ENCODE data around the gene RNASE12. TPM values are rescaled to one million over a fixed set of nuclear protein-coding genes. Genes with fewer than 3 reads are reported as not detected.
"Not testable (repeated sequence)": the region's sequence is repeated elsewhere in the genome, so short reads cannot be mapped to it uniquely, and the experiment has no call there.

RNASE12 gene
- total RNA-seq, 1 experiment from 2014 or later = not detected

DNA sequence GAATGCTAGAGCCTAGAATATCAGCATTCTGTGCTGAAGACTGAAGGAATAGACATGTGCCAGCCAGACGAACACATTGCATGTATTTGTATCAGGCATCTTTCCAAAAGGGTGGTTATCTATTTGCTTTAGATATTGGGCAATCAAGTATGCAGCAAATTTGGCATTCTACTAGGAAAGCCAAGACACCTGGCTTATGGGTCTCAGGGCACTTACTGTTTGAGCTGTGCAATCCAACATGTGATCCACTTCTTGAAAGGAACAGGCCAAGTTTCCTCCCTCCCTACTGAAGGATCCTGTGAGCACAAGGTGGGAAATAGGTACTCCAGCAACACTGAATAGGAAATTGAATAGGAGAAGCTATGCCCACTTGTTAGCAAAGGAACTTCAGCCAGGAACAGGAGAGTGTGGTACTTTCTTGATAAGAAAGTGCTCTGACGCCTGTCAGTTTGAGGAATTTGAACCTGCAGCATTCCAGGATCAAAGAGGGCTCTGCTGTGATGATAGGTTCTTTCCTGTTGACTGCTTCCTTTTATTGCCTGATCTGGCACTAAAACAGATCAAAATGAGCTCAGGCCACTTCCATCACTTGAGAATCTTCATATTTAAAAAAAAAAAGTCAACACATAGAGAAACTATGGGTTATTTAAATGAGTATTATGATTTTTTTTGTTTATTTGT, 29.8 kb upstream of the RNASE12 start:
- CTCF ChIA-PET = interaction anchor here (1.3 to 3.2 kb wide), 2 partner anchors 7 to 36 kb away, joined by 3 to 16 read pairs; no protein-coding TSS in a partner anchor
- DNase-seq (ENCODE audit: low read depth, low spot score) (no peak), ATAC-seq (no peak)
- TF ChIP-seq SIN3A (IDR thresholded peaks at IDR 0.05; ENCODE audit: low read depth) (no peak), ZNF274 (IDR thresholded peaks at IDR 0.05; ENCODE audit: low read depth, low read length) (no peak), EZH2phosphoT487 (IDR thresholded peaks at IDR 0.05; ENCODE audit: borderline replicate concordance) (no peak), CEBPB (IDR thresholded peaks at IDR 0.05; ENCODE audit: low read depth) (no peak), CBX3 (IDR thresholded peaks at IDR 0.05; ENCODE audit: low read depth) (no peak), YY1 (IDR thresholded peaks at IDR 0.05; ENCODE audit: extremely low read depth, insufficient replicate concordance, low read depth, low read length) (no peak), FOSL1 (IDR thresholded peaks at IDR 0.05; ENCODE audit: low read depth) (no peak), EGR1 (IDR thresholded peaks at IDR 0.05; ENCODE audit: low read depth) (no peak), RAD21 (IDR thresholded peaks at IDR 0.05; ENCODE audit: low read depth) (no peak), POLR2A (IDR thresholded peaks at IDR 0.05; ENCODE audit: borderline replicate concordance, extremely low read depth, insufficient read depth, insufficient read length) (no peak), SRF (IDR thresholded peaks at IDR 0.05; ENCODE audit: low read depth) (no peak), JUND (IDR thresholded peaks at IDR 0.05) (no peak), ZFX (IDR thresholded peaks at IDR 0.05) (no peak), SP1 (IDR thresholded peaks at IDR 0.05; ENCODE audit: low read depth) (no peak)
- no peaks in the 10 kb centered on the region for H3K36me3 ChIP-seq (ENCODE audit: control insufficient read depth in 1 of 2, insufficient read depth in 2 of 2, low read length in 2 of 2)
- no peak overlapping the region for H3K4me2 ChIP-seq (ENCODE audit: low read length)
- no peak overlapping the region for H3K27ac ChIP-seq (ENCODE audit: low read depth, low read length)
- POLR2A ChIA-PET = interaction anchor here (1.7 kb wide), 1 partner anchor 60 kb away, joined by 9 read pairs; no protein-coding TSS in a partner anchor
- no peak overlapping the region for H2AFZ ChIP-seq (ENCODE audit: low read depth, low read length, poor library complexity, severe bottlenecking)
- no peaks in the 10 kb centered on the region for H3K9me3 ChIP-seq (ENCODE audit: control insufficient read depth in 1 of 2, insufficient read depth in 1 of 2, low read depth in 1 of 2, low read length in 2 of 2)
- H3K27me3 ChIP-seq (ENCODE audit: insufficient read depth, low read length) = no peaks in the 10 kb centered on the region
- RAD21 ChIA-PET (ENCODE audit: low non-redundant PET in 1 of 2, low total read pairs in 2 of 2, uncharacterized antibody in 2 of 2, unreplicated experiment in 2 of 2) = no interaction called here
- H3K9me2 ChIP-seq (ENCODE audit: insufficient read depth) = no peaks in the 10 kb centered on the region
- H3K79me2 ChIP-seq (ENCODE audit: insufficient read depth, low read length) = no peaks in the 10 kb centered on the region
- BruUV-seq (replicated peaks) = no TSS peak
- peaks cover 9 to 23% of the 10 kb centered on the region in 2 experiments for H3K4me1 ChIP-seq (ENCODE audit: control insufficient read depth in 1 of 2, insufficient read depth in 2 of 2, low read length in 2 of 2)
- no peak overlapping the region for H3K4me3 ChIP-seq (replicated peaks in 1 of 2; ENCODE audit: low read depth in 1 of 2, low read length in 2 of 2)
- intact Hi-C loops (cut with micrococcal nuclease) = no loop called here
- H3K9ac ChIP-seq (ENCODE audit: low read length) = no peak overlapping the region
- H4K20me1 ChIP-seq (ENCODE audit: insufficient read depth) = no peaks in the 10 kb centered on the region

DNA sequence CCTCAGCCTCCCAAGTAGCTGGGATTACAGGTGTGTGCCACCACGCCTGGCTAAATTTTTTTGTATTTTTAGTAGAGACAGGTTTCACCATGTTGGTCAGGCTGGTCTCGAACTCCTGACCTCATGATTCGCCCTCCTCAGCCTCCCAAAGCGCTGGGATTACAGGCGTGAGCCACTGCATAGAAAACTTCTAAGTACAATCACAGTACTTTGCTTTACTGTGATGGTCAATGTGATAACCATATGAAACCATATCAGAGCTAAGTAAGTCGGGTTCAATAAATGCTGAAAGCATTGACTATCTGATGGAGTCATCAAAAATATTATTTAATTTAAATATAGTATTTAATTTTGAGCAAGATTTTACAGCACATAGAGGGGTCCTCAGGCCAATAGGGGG, 28.5 kb upstream of the RNASE12 start:
- H2AFZ ChIP-seq (ENCODE audit: low read depth, low read length, poor library complexity, severe bottlenecking); H3K4me3 ChIP-seq (replicated peaks in 1 of 2; ENCODE audit: low read depth in 1 of 2, low read length in 2 of 2); H3K9ac ChIP-seq (ENCODE audit: low read length); DNase-seq (ENCODE audit: low read depth, low spot score); H3K9me2 ChIP-seq (ENCODE audit: insufficient read depth); CTCF ChIA-PET; ATAC-seq; H3K4me2 ChIP-seq (ENCODE audit: low read length); H3K27me3 ChIP-seq (ENCODE audit: insufficient read depth, low read length); BruUV-seq (replicated peaks); H3K36me3 ChIP-seq (ENCODE audit: control insufficient read depth in 1 of 2, insufficient read depth in 2 of 2, low read length in 2 of 2); H3K9me3 ChIP-seq (ENCODE audit: control insufficient read depth in 1 of 2, insufficient read depth in 1 of 2, low read depth in 1 of 2, low read length in 2 of 2); H3K79me2 ChIP-seq (ENCODE audit: insufficient read depth, low read length); H3K27ac ChIP-seq (ENCODE audit: low read depth, low read length); H4K20me1 ChIP-seq (ENCODE audit: insufficient read depth); RAD21 ChIA-PET (ENCODE audit: low non-redundant PET in 1 of 2, low total read pairs in 2 of 2, uncharacterized antibody in 2 of 2, unreplicated experiment in 2 of 2): not testable (repeated sequence)
- H3K4me1 ChIP-seq (ENCODE audit: control insufficient read depth in 1 of 2, insufficient read depth in 2 of 2, low read length in 2 of 2) = peaks cover 11 to 19% of the 10 kb centered on the region in 2 experiments
- POLR2A ChIA-PET = interaction anchor here (1.7 kb wide), 1 partner anchor 62 kb away, joined by 9 read pairs; no protein-coding TSS in a partner anchor
- intact Hi-C loops (cut with micrococcal nuclease) = loop anchor here (10.0 kb wide), 1 partner anchor 355 kb away; no protein-coding TSS in a partner anchor

Measured in HCT116 (cell line).